Trophoblast cell (in vitro differentiated cells and primary cell): ENCODE results near the gene ARFGAP3.

Experiments
- DNase-seq, 2 donors: peaks; one replicate each; pipeline ENCODE4 v3.0.0-alpha.2; 2016
- H2AFZ ChIP-seq: 2 replicates; pipeline ENCODE4 v1.6.1; 2013; ENCODE audit warnings: low read length, moderate library complexity, mild to moderate bottlenecking; ENCODE audit not compliant: insufficient read depth, poor library complexity
- H2AK5ac ChIP-seq: 2 replicates; pipeline ENCODE4 v1.6.1; 2013; ENCODE audit warnings: mild to moderate bottlenecking, low read length
- H2BK120ac ChIP-seq: 2 replicates; pipeline ENCODE4 v1.6.1; 2013; ENCODE audit warnings: low read length, mild to moderate bottlenecking, moderate library complexity; ENCODE audit not compliant: insufficient read depth, poor library complexity
- H2BK12ac ChIP-seq: 2 replicates; pipeline ENCODE4 v1.6.1; 2013; ENCODE audit warnings: mild to moderate bottlenecking, low read length, moderate library complexity
- H2BK5ac ChIP-seq: 2 replicates; pipeline ENCODE4 v1.6.1; 2013; ENCODE audit warnings: low read length, low read depth, moderate library complexity, mild to moderate bottlenecking; ENCODE audit not compliant: poor library complexity
- H3K14ac ChIP-seq: 2 replicates; pipeline ENCODE4 v1.6.1; 2013; ENCODE audit warnings: mild to moderate bottlenecking, low read length
- H3K18ac ChIP-seq: 2 replicates; pipeline ENCODE4 v1.6.1; 2013; ENCODE audit warnings: mild to moderate bottlenecking, low read length
- H3K23ac ChIP-seq: 2 replicates; pipeline ENCODE4 v1.6.1; 2013; ENCODE audit warnings: low read length
- H3K27ac ChIP-seq: 2 replicates; pipeline ENCODE4 v1.5.1; 2013; ENCODE audit warnings: low read depth, mild to moderate bottlenecking, inconsistent platforms, low read length, moderate library complexity
- H3K27me3 ChIP-seq: 2 replicates; pipeline ENCODE4 v1.6.1; 2013; ENCODE audit warnings: inconsistent platforms, mild to moderate bottlenecking, low read length, moderate library complexity; ENCODE audit not compliant: insufficient read depth
- H3K36me3 ChIP-seq, 2 experiments: 1 replicate in 1 of 2; 2 replicates in 1 of 2; pipeline ENCODE4 v1.6.1; 2013; ENCODE audit warnings: low read length in 2 of 2, mild to moderate bottlenecking in 2 of 2, moderate library complexity in 1 of 2; ENCODE audit not compliant: insufficient read depth in 2 of 2, control insufficient read depth in 1 of 2
- H3K4ac ChIP-seq: 2 replicates; pipeline ENCODE4 v1.6.1; 2013; ENCODE audit warnings: low read depth, mild to moderate bottlenecking, low read length, moderate library complexity
- H3K4me1 ChIP-seq, 2 experiments: 1 replicate in 1 of 2; 2 replicates in 1 of 2; pipeline ENCODE4 v1.6.1; 2013; ENCODE audit warnings: low read length in 2 of 2, mild to moderate bottlenecking in 2 of 2, moderate library complexity in 1 of 2; ENCODE audit not compliant: insufficient read depth in 2 of 2, control insufficient read depth in 1 of 2
- H3K4me2 ChIP-seq: 2 replicates; pipeline ENCODE4 v1.6.1; 2013; ENCODE audit warnings: inconsistent platforms, mild to moderate bottlenecking, low read length, moderate library complexity
- H3K4me3 ChIP-seq: 2 replicates; pipeline ENCODE4 v1.5.1; 2013; ENCODE audit warnings: mild to moderate bottlenecking, low read depth, low read length, inconsistent platforms
- H3K79me1 ChIP-seq: one replicate; pipeline ENCODE4 v1.6.1; 2013; ENCODE audit warnings: low read length
- H3K79me2 ChIP-seq: 2 replicates; pipeline ENCODE4 v1.6.1; 2013; ENCODE audit warnings: low read length, mild to moderate bottlenecking; ENCODE audit not compliant: control insufficient read depth, insufficient read depth, poor library complexity
- H3K9ac ChIP-seq: 2 replicates; pipeline ENCODE4 v1.6.1; 2013; ENCODE audit warnings: mild to moderate bottlenecking, low read length
- H3K9me3 ChIP-seq: 2 replicates; pipeline ENCODE4 v1.6.1; 2013; ENCODE audit warnings: low read depth, mild to moderate bottlenecking, control low read depth, inconsistent platforms, low read length; ENCODE audit not compliant: insufficient read depth
- H4K12ac ChIP-seq: 2 replicates; pipeline ENCODE4 v1.6.1; 2013; ENCODE audit warnings: low read depth, mild to moderate bottlenecking, low read length, moderate library complexity
- H4K8ac ChIP-seq: 2 replicates; pipeline ENCODE4 v1.6.1; 2013; ENCODE audit warnings: low read depth, mild to moderate bottlenecking, low read length, moderate library complexity
- H4K91ac ChIP-seq: one replicate; pipeline ENCODE4 v1.6.1; 2013; ENCODE audit warnings: low read depth, mild to moderate bottlenecking, low read length, moderate library complexity
- WGBS: extraction: QIAGEN DNeasy Blood & Tissue Kit; methylation state at CpG from one replicate; pipeline ENCODE4 v1.1.7; 2013; ENCODE audit warnings: missing lambda C conversion rate; ENCODE audit not compliant: insufficient read length, insufficient coverage; ENCODE audit errors: extremely low coverage; 5-methylcytosine and 5-hydroxymethylcytosine counted together

The ARFGAP3 gene

DNA sequence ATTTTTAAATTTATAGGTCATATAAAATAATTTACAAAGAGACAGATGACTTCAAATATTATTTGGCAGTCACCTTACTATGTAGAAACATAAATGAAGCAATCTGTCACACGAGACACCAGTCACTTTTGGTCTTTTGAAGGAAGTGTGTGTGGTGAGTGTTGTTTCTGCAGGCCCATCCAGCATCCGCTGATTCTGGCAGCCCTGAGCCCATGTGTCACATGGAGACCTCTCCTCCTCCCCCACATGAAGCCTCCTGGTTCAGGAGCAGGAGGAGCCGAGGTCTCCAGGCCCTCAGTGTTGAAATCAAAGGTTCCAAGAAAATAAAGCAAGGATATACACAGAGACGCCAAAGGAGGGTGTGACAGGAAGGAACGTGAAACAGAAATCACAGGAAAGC lies 60.1 kb downstream of the ARFGAP3 start:
- H3K36me3 ChIP-seq, result peaks cover 5 to 32% of the 10 kb centered on the region in 2 experiments
- no peak overlapping the region for H3K4me2 ChIP-seq
- no peak overlapping the region for H2BK5ac ChIP-seq
- H3K79me2 ChIP-seq, result no peaks in the 10 kb centered on the region
- no peak overlapping the region for H3K4ac ChIP-seq
- H3K27me3 ChIP-seq, result no peaks in the 10 kb centered on the region
- H4K91ac ChIP-seq, result no peak overlapping the region
- H3K79me1 ChIP-seq, result no peaks in the 10 kb centered on the region
- H3K27ac ChIP-seq, result no peak overlapping the region
- H3K9ac ChIP-seq, result no peak overlapping the region
- H3K9me3 ChIP-seq, result peaks cover 3% of the 10 kb centered on the region
- no peak overlapping the region for H3K23ac ChIP-seq
- no peak overlapping the region for H3K18ac ChIP-seq
- H2AFZ ChIP-seq, result no peak overlapping the region
- no CpG with 5 or more reads among the region's 5 CpGs for WGBS
- no peak overlapping the region for H3K14ac ChIP-seq
- no peak overlapping the region for H4K12ac ChIP-seq
- H2AK5ac ChIP-seq, result no peak overlapping the region
- no peak overlapping the region for H2BK12ac ChIP-seq
- H4K8ac ChIP-seq, result no peak overlapping the region
- H3K4me1 ChIP-seq, result no peaks in the 10 kb centered on the region
- H3K4me3 ChIP-seq, result no peak overlapping the region
- H2BK120ac ChIP-seq, result no peak overlapping the region
- no peak for DNase-seq

DNA sequence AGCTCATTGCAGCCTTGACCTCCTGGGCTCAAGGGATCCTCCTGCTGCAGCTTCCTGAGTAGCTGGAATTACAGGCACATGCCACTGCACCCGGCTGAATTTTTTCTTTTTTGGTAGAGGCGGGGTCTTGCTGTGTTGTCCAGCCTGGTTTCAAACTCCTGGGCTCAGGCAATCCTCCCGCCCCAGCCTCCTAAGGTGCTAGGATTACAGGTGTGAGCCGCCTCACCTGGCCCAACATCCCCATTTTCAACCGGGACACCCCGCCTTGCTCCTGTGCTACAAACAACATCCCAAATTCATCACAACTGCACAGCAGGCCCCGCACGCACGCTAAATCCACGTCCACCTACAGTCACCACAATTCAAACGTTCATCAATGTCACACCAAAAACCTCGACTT lies 61.0 kb downstream of the ARFGAP3 start:
- Histone ChIP-seq H3K14ac (no peak overlapping the region), H3K9me3 (peaks cover 1% of the 10 kb centered on the region), H2BK5ac (no peak overlapping the region), H3K4me2 (no peak overlapping the region), H2AFZ (no peak overlapping the region), H4K12ac (no peak overlapping the region), H3K79me2 (no peaks in the 10 kb centered on the region), H2BK120ac (no peak overlapping the region), H3K4me3 (no peak overlapping the region), H3K23ac (no peak overlapping the region), H3K4me1 (no peaks in the 10 kb centered on the region), H3K27me3 (no peaks in the 10 kb centered on the region), H4K91ac (no peak overlapping the region), H3K18ac (no peak overlapping the region), H2AK5ac (no peak overlapping the region), H3K27ac (no peak overlapping the region), H3K36me3 (peaks cover 5 to 30% of the 10 kb centered on the region in 2 experiments), H4K8ac (no peak overlapping the region), H3K4ac (no peak overlapping the region), H3K9ac (no peak overlapping the region), H3K79me1 (no peaks in the 10 kb centered on the region), H2BK12ac (no peak overlapping the region)
- DNase-seq, result no peak
- WGBS, result 100% methylated on average over 1 of the region's 12 CpGs

DNA sequence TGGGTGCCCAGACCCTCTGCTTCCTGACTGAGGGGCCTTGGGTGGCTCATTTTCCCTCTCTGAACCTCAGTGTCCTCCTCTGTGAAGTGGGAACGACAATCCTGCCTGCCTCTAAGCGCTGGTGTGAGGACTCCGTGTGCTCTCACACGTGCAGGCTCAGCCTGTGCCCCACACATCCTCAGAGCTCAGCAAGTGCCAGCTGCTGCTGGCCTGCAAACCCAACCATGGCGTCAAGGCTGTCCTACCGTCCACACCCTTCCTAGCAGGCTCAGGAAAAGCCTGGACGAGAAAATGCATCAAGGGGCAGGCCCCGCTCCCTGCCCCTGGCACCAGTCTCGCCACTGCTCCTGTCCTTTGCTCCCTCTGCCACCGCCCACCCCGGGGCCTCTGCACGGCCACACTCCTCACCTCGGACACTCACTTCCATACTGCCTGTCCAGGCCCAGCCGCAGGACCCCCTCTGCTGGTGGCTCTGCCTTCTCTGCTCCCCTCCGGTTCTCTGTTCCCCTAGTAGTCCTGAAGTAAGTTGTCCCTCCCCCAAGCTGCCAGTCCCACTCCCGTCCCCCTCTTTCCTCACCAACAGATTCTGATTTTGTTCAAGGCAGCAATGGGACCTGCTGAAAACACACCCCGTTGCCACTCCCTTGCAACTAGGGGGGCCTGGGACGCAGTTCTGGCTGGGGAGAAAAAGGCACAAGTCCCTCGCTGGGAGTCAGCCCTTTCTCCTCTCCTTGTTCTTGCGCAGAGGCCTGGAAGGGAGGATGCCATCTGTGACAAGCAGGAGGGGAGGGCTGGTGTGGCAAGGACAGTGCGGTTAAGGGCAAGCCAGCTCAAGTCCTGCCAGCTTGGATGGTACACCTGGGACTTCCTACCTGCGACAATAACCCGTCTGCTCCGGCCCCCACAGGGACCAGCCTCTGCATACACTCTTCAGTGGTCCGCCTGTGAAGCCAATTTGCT lies 62.2 kb downstream of the ARFGAP3 start:
- peaks cover 1% of the 10 kb centered on the region for H3K9me3 ChIP-seq
- H2BK5ac ChIP-seq, result no peak overlapping the region
- H4K91ac ChIP-seq, result no peak overlapping the region
- no peak overlapping the region for H2BK12ac ChIP-seq
- no peak overlapping the region for H3K4me2 ChIP-seq
- H4K12ac ChIP-seq, result no peak overlapping the region
- H3K27me3 ChIP-seq, result no peaks in the 10 kb centered on the region
- H3K79me1 ChIP-seq, result no peaks in the 10 kb centered on the region
- H3K23ac ChIP-seq, result no peak overlapping the region
- H2AK5ac ChIP-seq, result no peak overlapping the region
- no peak overlapping the region for H3K9ac ChIP-seq
- no peaks in the 10 kb centered on the region for H3K79me2 ChIP-seq
- no peak overlapping the region for H4K8ac ChIP-seq
- no peak overlapping the region for H3K18ac ChIP-seq
- H3K4me1 ChIP-seq, result no peaks in the 10 kb centered on the region
- no peak overlapping the region for H3K4ac ChIP-seq
- no peak overlapping the region for H2BK120ac ChIP-seq
- DNase-seq, result no peak
- H3K27ac ChIP-seq, result no peak overlapping the region
- H2AFZ ChIP-seq, result no peak overlapping the region
- WGBS, result no CpG with 5 or more reads among the region's 25 CpGs
- H3K36me3 ChIP-seq, result peaks cover 3 to 27% of the 10 kb centered on the region in 2 experiments
- no peak overlapping the region for H3K14ac ChIP-seq
- no peak overlapping the region for H3K4me3 ChIP-seq

DNA sequence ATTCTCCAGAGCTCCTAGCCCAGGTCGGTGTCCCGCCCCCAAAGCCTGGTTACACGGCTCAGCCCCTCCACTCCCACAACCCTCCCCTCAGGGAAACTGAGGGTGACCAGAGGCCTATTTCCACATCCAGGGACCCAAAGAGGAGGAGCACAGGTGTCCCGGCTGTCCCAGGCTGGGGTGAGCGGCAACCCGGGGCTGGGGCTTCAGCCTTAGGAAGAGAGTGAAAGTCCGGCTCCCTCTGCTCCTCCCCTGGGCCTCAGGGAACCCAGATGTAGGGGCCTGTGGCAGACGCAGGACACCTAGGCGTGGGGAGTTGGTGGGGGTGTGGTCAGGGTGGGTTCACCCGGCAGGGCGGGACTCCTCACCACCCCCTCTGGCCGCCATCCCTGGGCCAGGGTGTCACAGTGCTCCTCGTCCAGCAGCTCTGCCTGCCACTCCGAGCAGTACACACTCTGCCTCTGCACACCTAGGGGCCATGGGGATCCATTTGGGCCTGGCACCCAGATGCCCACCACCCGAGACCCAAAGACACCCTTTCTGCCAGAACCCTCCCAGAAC lies 63.1 kb downstream of the ARFGAP3 start:
- H3K18ac ChIP-seq, result no peak overlapping the region
- WGBS, result no CpG with 5 or more reads among the region's 15 CpGs
- no peak overlapping the region for H4K12ac ChIP-seq

More for the DNA sequence above, 63.1 kb downstream of the ARFGAP3 start:
- Histone ChIP-seq H3K23ac (no peak overlapping the region), H3K14ac (no peak overlapping the region), H3K4ac (no peak overlapping the region), H2AK5ac (no peak overlapping the region), H3K27ac (no peak overlapping the region), H2BK5ac (no peak overlapping the region), H4K8ac (no peak overlapping the region), H2BK120ac (no peak overlapping the region), H3K4me3 (no peak overlapping the region), H3K4me2 (no peak overlapping the region), H4K91ac (no peak overlapping the region), H2AFZ (no peak overlapping the region), H3K9ac (no peak overlapping the region), H3K4me1 (no peaks in the 10 kb centered on the region), H2BK12ac (no peak overlapping the region), H3K79me1 (no peaks in the 10 kb centered on the region), H3K79me2 (no peaks in the 10 kb centered on the region), H3K9me3 (peaks cover 1% of the 10 kb centered on the region), H3K36me3 (peaks cover 3 to 19% of the 10 kb centered on the region in 2 experiments), H3K27me3 (no peaks in the 10 kb centered on the region)
- DNase-seq, result no peak
